ENCODE measurements around the gene BTBD2.

BTBD2 gene

DNA sequence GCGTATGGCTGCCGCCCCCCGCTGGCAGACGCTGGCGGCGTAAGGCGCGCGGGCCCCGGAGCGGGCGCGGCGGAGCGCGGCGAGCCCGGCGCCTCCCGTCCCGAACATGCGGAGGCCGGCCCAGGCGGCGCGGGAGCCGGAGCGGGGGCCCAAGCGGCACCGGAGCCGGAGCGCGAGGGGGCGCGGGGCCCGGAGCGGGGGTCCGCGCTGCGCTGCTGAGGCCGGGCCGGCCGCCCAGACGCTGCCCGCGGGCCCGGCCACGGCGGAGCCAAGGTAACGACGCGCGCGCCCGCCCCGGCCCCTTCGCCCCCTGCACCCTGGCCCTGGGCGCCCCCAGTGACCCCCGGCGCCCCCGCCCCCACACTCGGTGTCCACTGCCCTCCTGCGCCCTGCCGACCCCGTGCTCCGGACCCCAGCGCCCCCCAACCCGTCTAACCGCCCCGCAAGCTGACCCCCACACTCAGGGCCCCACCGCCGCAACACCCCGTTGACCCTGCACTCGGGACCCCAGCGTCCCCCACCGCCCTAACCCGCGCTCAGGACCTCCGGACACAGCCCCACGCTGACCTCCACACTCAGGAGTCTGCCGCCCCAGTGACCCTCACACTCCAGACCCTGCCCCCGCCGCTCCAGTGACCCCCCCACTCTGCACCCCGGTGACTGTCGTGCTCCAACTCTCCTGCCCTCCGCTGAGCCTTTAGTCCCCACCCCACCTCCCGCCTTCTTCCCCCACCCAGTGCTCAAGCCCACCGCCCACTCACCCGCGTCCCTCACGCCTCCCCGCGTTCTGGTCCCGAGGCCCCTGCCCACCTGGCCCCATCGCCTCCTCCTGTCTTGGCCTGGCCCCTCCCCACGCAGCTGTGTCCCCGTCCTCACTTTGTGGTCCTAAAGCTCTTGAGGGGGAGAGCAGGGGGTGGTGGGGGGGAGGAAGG lies 74.1 kb downstream of the BTBD2 start, which contains the start of gene CSNK1G2:
TSS of gene CSNK1G2 (plus strand) at position 27 of the 932 bp plus-strand sequence. CDS start 28,601 bp downstream, outside the sequence.
- no peak for DNase-seq (ENCODE audit: low spot score)

- no peak for DNase-seq (ENCODE audit: low spot score)
Measured at GRCh38 chr19:1938071-1938470, 77.4 kb downstream of the BTBD2 start.

DNA sequence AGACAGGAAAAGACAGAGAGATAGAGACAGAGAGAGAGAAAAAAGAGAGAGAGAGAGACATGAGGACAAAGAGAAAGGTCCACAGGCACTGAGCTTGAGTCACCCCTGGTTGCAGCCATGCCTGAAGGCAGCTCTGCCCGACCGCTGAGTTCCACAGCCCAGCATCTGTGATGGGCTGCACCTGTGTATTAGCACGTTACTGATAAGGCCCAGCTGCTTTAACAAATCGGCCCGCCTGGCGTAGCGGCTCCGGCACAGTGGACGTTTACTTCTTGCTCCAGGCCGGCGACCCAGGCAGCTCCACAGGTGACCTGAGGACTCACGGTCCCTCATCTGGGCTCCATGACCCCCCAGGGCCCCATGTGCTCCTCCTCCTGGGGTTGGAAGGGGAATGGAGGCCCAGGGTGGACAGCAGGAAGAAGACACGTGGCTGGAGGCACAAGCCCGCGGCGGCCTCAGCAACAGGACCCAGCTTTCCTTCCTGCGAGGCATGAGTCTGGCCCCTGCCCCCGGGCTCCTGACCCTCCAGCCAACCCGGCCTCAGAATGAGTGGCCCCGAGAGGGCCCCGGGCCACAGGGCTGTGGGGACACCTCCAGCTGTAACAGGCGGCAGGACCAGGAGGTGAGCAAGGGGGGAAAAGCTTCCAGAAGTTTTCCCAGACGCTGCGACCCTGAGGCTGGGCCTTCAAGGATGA lies 78.5 kb downstream of the BTBD2 start:
- no peak for DNase-seq (ENCODE audit: low spot score)

- no peak for DNase-seq (ENCODE audit: low spot score)
Measured at GRCh38 chr19:1936430-1936829, 79.1 kb downstream of the BTBD2 start.

DNA sequence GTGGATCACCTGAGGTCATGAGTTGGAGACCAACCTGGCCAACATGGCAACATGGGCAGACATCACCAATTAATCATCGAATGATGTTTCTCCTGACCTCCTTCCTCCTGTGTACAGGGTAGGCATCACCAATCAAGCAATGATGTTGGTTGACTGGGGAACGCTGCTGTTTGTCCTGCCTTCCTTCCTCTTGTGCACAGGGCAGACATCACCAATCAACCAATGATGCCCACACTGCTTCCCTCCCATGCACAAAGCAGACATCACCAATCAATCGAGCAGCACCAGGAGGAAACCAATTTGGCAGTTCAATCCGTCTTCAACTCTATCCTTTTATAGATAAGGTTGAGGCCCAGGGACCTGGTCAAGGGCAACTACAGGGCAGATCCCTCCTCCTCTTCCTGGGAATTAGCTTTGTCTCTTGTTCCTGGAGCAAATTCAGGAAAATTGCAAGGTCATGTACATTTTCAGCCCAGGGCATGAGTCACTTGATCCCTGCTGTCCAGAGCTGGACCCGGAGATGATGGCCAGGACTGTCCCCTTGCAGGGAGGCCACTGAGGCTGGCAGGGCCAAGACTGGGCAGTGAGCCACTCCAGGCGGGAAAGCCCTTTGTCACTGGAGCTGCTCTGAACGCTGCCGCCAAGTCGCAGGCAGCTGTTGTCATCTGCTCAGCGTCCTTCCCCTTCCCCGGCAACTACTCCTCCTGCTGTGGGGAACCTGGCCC lies 79.9 kb downstream of the BTBD2 start:
- no peak for DNase-seq (ENCODE audit: low spot score)
